PC-9 (cell line): ENCODE measurements around the gene KLHDC4. TPM values are rescaled to one million over a fixed set of nuclear protein-coding genes. Genes with fewer than 3 reads are reported as not detected.

Experiments
- BruUV-seq: library from RNA; stranded (reverse); fragments of 400-500 nt; replicated peaks from 2 replicates; lab custom pipeline; 2021; lab: Mats Ljungman, UMichigan
- CTCF ChIA-PET: fragments of 300-600 bp; sonication (Branson Sonifier 250); formaldehyde crosslinking; loops from one replicate; lab custom pipeline; 2022; ENCODE audit warnings: antibody characterized with exemption; lab: Charles Lee
- POLR2A ChIA-PET: fragments of 300-600 bp; sonication (Branson Sonifier 250); formaldehyde crosslinking; loops from one replicate; lab custom pipeline; 2022; ENCODE audit warnings: antibody characterized with exemption; ENCODE audit not compliant: unreplicated experiment; lab: Charles Lee
- DNase-seq, 2 experiments: peaks; one replicate each; pipeline versions ENCODE4 v3.0.0 to v3.0.0-alpha.2; 2015 to 2022; ENCODE audit warnings: mixed read lengths in 1 of 2
- H2AFZ ChIP-seq: fragments of 200-600 bp; sonication (generic); 2 replicates; pipeline ENCODE4 v1.8.1; 2017; ENCODE audit warnings: antibody characterized with exemption
- H3F3A ChIP-seq: fragments of 200-600 bp; sonication (generic); 2 replicates; pipeline ENCODE4 v1.8.1; 2017; ENCODE audit warnings: antibody characterized with exemption, mild to moderate bottlenecking, low read depth; ENCODE audit not compliant: insufficient read depth
- H3K27ac ChIP-seq: fragments of 200-600 bp; sonication (generic); 2 replicates; pipeline ENCODE4 v1.6.1; 2016; ENCODE audit warnings: mixed run types
- H3K27me3 ChIP-seq: fragments of 200-600 bp; sonication (generic); 2 replicates; pipeline ENCODE4 v1.6.1; 2016; ENCODE audit warnings: low read depth, mixed run types; ENCODE audit not compliant: insufficient read depth
- H3K36me3 ChIP-seq: fragments of 200-600 bp; sonication (generic); 2 replicates; pipeline ENCODE4 v1.6.1; 2016; ENCODE audit warnings: low read depth, mixed run types
- H3K4me1 ChIP-seq: fragments of 200-600 bp; sonication (generic); replicated peaks from 2 replicates; pipeline ENCODE4 v1.6.1; 2016; ENCODE audit warnings: mixed run types; ENCODE audit not compliant: insufficient read depth
- H3K4me2 ChIP-seq: fragments of 200-600 bp; sonication (generic); 2 replicates; pipeline ENCODE4 v1.6.1; 2017; ENCODE audit warnings: mixed run types
- H3K4me3 ChIP-seq: fragments of 200-600 bp; sonication (generic); 2 replicates; pipeline ENCODE4 v1.6.1; 2016; ENCODE audit warnings: mixed run types
- H3K79me2 ChIP-seq: fragments of 200-600 bp; sonication (generic); 2 replicates; pipeline ENCODE4 v1.6.1; 2017; ENCODE audit warnings: low read depth, mixed run types
- H3K9me2 ChIP-seq: fragments of 200-600 bp; sonication (generic); 2 replicates; pipeline ENCODE4 v1.8.1; 2017; ENCODE audit warnings: mild to moderate bottlenecking; ENCODE audit not compliant: insufficient read depth
- H3K9me3 ChIP-seq: fragments of 200-600 bp; sonication (generic); 2 replicates; pipeline ENCODE4 v1.8.1; 2016; ENCODE audit warnings: low read depth; ENCODE audit not compliant: insufficient read depth
- H4K20me1 ChIP-seq: fragments of 200-600 bp; sonication (generic); 2 replicates; pipeline ENCODE4 v1.8.1; 2017; ENCODE audit not compliant: insufficient read depth
- CTCF ChIP-seq: fragments of 200-600 bp; sonication (generic); conservative IDR thresholded peaks from 2 replicates; pipeline ENCODE4 v1.6.1; 2017; ENCODE audit warnings: mixed run types, antibody characterized with exemption, mild to moderate bottlenecking, moderate library complexity
- EZH2 ChIP-seq: fragments of 200-600 bp; sonication (generic); IDR thresholded peaks from 2 replicates; pipeline ENCODE4 v1.8.0; 2017; ENCODE audit warnings: antibody characterized with exemption, low read depth
- intact Hi-C: fragments of 100-400 bp; cut with micrococcal nuclease; formaldehyde crosslinking; loops from one replicate; pipeline ENCODE4 v1.10.0; 2022; ENCODE audit not compliant: unreplicated experiment
- total RNA-seq: library from RNA; stranded (reverse); gene quantifications from 2 replicates; pipeline ENCODE4 v1.2.3, GENCODE V29; 2021

Gene KLHDC4
- total RNA-seq, 1 experiment from 2014 or later = 66.5 TPM

GRCh38 chr16:87693827-87694226, 72.0 kb downstream of the KLHDC4 start:
- peaks cover 21% of the 10 kb centered on the region for H4K20me1 ChIP-seq
- no peak overlapping the region for H3K4me3 ChIP-seq
- H3K4me1 ChIP-seq = no peaks in the 10 kb centered on the region
- POLR2A ChIA-PET = no interaction called here
- H3K27me3 ChIP-seq = peaks cover 16% of the 10 kb centered on the region
- H3K27ac ChIP-seq = no peak overlapping the region
- H3K9me3 ChIP-seq = no peaks in the 10 kb centered on the region
- TF ChIP-seq CTCF = no peak
- no peak for TF ChIP-seq EZH2
- CTCF ChIA-PET = no interaction called here
- H3K9me2 ChIP-seq = no peaks in the 10 kb centered on the region
- H3F3A ChIP-seq = no peaks in the 10 kb centered on the region
- intact Hi-C loops = no loop called here
- H3K4me2 ChIP-seq = no peak overlapping the region
- no peaks in the 10 kb centered on the region; the same call in 1 of the 2 replicates for H3K36me3 ChIP-seq
- no peak overlapping the region for H2AFZ ChIP-seq
- H3K79me2 ChIP-seq = no peaks in the 10 kb centered on the region
- no peak for DNase-seq
- BruUV-seq = no TSS peak

GRCh38 chr16:87692756-87693155, 73.0 kb downstream of the KLHDC4 start:
- no peaks in the 10 kb centered on the region; the same call in 1 of the 2 replicates for H3K36me3 ChIP-seq
- no peaks in the 10 kb centered on the region for H3F3A ChIP-seq
- no peaks in the 10 kb centered on the region for H3K9me3 ChIP-seq
- peaks cover 26% of the 10 kb centered on the region for H3K27me3 ChIP-seq
- CTCF ChIA-PET = interaction anchor here (0.6 kb wide), 1 partner anchor 70 kb away, joined by 3 read pairs; no protein-coding TSS in a partner anchor
- H3K9me2 ChIP-seq = no peaks in the 10 kb centered on the region
- no TSS peak for BruUV-seq
- H4K20me1 ChIP-seq = peaks cover 21% of the 10 kb centered on the region
- no peak for DNase-seq
- no peak overlapping the region for H3K27ac ChIP-seq
- no peaks in the 10 kb centered on the region for H3K79me2 ChIP-seq
- H3K4me2 ChIP-seq = no peak overlapping the region
- no peak overlapping the region for H2AFZ ChIP-seq
- H3K4me1 ChIP-seq = no peaks in the 10 kb centered on the region
- TF ChIP-seq EZH2 (no peak), CTCF (no peak)
- H3K4me3 ChIP-seq = no peak overlapping the region
- intact Hi-C loops = no loop called here
- POLR2A ChIA-PET = no interaction called here

- no TSS peak for BruUV-seq
- no peak for TF ChIP-seq EZH2
- TF ChIP-seq CTCF = no peak
- Histone ChIP-seq H4K20me1 (peaks cover 21% of the 10 kb centered on the region), H3K27me3 (peaks cover 32% of the 10 kb centered on the region), H3K4me1 (no peaks in the 10 kb centered on the region), H3K9me2 (no peaks in the 10 kb centered on the region), H3K4me3 (no peak overlapping the region), H3F3A (no peaks in the 10 kb centered on the region), H2AFZ (no peak overlapping the region), H3K36me3 (no peaks in the 10 kb centered on the region; the same call in 1 of the 2 replicates), H3K79me2 (no peaks in the 10 kb centered on the region), H3K4me2 (no peak overlapping the region), H3K9me3 (no peaks in the 10 kb centered on the region), H3K27ac (no peak overlapping the region)
- POLR2A ChIA-PET = no interaction called here
- no peak for DNase-seq
- intact Hi-C loops = no loop called here
- CTCF ChIA-PET = no interaction called here
Observed at GRCh38 chr16:87692176-87692575, 73.6 kb downstream of the KLHDC4 start.
